NCI-H2029 (cell line): ENCODE results near the gene HOXA4.

Experiments
- DNase-seq: peaks from one replicate; lab custom pipeline; 2025; lab: John Stamatoyannopoulos, UW

HOXA4 gene

DNA sequence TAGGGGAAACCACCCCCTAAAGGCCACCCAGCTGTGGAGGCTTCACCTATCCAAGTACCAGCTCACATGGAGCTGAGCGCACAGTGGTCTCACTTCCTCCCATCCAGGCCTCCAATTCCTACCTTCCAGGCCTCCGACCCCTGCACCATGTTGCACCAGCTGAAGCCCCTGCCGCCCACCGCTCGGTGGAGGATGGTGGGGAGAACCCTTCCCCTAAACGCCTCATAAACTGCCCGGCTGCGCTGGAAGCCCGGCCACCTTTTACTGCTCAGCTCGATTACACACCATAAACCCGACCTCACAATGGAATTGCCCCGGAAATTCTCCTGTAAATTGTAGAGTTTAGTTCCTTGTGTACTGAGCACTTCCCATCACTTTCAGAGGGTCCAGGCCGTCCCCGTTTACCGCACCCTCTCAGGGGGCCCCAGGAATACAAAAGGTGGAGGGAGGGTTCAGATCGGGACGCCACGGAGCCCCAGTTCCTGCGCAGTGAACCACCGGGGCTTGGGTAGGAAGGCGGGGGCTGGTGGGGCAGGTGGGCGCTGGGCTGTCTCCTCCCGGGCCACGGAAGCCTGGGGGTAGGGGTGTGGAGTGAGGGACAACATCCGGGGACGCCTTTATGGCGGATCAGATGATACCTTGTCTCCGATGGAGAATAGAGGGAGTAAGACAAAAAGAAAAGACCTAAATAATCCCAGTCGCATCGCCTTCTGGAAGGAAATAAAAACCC is 27.3 kb upstream of the HOXA4 start:
- DNase-seq, result no peak

DNA sequence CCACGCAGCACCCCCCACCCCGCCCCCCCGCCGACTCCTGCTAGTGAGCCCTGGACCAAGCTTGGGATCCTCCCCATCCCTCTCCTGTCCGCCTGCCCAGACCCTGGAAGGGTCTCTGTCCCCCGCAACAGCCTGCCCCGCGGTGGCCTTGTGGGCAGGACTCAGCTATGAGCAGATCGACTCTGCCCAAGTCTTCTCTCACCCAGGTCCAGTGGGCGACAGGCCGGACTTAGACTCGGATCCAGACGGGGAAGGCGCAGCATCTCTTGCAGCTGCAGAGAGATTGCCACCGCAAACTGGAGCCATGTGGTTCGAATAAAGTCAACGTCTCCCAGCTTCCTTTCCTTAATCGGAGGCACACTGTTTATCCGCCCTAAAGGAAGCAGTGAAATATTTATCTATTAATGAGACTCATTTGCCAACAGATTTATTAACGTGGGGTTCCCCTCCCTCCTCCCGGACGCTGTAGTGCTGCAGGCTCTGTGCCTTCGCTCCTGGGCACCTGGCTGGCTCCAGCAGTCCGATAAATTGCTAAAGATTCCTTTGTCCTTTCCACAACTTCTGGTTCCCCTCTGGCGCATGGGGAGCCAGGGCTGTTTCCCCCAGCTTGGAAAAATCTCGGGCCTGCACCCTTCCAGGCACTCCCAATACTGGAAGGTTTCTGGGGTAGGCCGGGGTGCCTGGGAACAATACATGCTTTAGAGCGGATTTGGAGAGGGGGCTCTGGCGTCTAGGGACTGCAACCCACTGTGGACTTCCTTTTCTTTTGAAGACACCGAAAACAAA is 26.6 kb upstream of the HOXA4 start:
- DNase-seq, result no peak

DNA sequence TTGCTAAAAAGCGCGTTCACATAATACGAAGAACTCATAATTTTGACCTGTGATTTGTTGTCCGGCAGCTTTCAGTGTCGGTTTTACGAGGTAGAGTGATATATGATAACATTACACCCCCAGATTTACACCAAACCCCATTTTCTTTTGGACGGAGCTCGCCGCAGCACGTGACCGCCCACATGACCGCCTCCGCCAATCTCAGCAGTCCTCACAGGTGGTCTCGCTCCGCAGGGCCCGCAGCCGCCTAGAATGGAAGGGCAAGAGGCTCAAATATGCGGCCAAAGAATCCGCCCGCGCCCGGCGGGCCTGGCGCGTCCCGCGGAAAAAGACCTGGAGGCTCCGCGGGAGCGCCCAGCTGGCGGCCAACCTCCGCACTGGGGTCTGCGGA is 25.9 kb upstream of the HOXA4 start, which contains the start of gene HOXA7:
HOXA7 (minus strand) TSS at position 168 of the 391 bp plus-strand sequence; CDS start at position 38, 130 bp downstream.
- DNase-seq, result no peak

DNA sequence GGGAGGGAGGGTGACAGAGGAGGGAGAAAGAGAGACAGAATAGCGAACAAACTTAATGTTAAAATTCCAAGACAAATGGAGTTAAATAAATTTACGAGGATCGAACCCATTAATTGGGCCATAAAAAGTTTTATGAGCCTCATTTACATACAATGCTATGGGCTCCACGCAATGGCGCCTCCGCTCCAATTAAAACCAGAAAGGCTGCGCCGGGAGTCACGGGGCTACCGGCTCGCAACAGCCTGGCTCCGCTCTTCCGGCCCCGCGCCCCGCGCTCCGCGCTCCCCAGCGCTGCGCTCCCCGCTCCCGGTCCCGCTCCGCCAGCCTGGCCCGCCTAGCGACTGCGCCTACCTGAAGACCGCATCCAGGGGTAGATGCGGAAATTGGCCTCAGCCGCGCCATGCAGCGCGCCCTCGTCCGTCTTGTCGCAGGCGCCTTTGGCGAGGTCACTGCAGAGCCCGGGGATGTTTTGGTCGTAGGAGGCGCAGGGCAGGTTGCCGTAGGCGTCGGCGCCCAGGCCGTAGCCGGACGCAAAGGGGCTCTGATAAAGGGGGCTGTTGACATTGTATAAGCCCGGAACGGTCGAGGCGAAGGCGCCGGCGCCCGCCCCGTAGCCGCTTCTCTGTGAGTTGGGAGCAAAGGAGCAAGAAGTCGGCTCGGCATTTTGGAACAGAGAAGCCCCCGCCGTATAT is 25.4 kb upstream of the HOXA4 start:
- no peak for DNase-seq

DNA sequence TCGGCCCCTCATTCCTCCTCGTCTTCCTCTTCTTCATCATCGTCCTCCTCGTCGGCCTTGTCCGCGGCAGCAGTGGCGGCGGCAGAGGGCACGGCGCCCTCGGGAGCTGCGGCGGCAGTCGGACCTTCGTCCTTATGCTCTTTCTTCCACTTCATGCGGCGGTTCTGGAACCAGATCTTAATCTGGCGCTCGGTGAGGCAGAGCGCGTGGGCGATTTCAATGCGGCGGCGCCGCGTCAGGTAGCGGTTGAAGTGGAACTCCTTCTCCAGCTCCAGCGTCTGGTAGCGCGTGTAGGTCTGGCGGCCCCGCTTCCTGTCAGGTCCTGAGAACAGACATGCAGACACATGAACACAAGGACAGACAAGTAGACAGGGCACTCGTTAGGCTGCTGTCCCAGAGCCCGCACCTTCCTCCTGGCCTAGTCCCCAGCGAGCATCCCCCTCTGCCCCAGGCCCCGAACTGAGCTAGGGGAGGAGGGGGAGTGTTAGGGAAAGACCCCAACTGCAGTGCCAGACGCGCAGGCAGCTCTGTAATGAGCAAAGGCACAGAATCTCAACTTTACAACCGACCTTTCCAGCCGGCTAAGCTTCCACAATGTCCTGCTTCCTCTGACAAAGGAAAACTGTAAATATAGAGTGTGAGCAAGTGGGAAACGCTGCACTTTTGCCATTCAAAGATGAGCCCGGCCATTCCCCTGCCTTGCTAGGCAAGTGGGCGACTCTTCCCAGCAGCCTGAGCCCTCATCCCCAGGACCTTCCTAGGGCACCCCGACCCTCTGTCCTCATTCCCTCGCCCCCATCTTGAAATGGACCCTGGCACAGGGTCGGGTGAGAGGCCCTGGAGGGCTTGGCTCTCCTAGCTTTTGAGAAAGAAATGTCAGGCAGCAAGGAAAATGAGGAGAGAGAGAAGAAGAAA is 24.6 kb upstream of the HOXA4 start:
- DNase-seq, result no peak

DNA sequence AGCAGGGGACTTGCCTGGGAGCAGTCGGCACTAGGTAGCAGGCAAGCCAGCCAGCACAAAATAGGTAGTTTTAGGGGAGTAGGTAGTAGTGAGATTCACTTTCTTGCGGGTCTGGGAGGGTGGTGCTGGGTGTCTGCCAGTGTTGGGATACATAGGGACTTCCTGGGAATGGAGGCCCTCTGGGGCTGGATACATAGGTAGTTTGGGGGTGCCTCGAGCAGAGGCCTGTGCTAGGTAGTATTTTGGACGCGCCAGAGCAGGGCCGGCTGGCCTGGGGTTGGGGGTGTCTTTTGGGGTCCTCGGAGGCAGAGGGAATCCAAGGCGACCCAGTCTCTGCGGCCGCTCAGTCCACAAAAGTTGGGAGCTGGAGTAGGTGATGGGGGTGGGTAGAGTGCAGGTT is 23.8 kb upstream of the HOXA4 start:
- DNase-seq, result no peak

DNA sequence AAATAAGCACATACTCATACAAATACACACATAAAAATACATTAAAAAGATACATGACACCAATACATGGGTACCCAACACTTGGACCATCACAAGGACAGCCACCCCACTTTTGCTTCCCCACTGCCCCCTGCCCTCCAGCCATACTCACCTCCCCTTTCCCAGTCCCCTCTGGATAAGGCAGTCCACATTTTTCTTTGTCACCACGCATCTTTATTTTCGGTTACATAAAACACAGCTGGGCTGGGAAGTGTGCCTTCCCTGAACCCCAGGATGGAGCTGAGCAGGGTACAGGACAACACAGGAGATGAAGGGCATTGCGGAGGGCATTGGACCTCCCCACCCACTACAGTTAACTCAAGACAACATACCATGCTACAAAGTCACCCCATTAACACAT is 23.0 kb upstream of the HOXA4 start:
- DNase-seq, result no peak

DNA sequence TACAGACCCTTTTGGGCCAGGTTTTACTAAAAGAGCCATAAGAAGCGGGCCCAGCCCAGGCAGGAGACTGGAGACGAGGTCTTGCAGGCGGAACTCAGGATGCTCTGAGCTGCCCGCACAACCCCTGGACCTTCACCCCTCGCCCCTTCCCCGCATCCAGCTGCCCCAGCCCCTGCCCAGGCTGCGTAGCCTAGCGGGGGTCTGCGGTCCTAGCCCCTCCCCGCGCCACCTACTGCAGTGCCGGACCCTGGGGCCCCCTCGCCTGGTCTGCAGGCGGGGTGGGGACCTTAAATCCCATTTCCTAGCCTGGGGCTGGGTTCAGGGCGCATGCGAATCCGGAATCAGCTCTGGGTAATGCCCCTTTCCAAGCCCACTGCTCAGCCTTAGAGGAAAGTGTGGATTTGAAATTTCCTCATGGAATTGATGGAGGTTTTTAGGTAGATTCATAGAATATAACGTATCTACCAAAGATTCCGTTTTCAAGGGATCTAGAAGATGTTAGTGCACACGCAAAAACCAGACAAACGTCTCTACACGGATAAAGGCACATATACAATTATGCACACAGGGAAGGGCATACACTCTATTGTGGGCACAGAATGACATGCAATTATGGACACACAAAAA is 22.4 kb upstream of the HOXA4 start:
- no peak for DNase-seq

DNA sequence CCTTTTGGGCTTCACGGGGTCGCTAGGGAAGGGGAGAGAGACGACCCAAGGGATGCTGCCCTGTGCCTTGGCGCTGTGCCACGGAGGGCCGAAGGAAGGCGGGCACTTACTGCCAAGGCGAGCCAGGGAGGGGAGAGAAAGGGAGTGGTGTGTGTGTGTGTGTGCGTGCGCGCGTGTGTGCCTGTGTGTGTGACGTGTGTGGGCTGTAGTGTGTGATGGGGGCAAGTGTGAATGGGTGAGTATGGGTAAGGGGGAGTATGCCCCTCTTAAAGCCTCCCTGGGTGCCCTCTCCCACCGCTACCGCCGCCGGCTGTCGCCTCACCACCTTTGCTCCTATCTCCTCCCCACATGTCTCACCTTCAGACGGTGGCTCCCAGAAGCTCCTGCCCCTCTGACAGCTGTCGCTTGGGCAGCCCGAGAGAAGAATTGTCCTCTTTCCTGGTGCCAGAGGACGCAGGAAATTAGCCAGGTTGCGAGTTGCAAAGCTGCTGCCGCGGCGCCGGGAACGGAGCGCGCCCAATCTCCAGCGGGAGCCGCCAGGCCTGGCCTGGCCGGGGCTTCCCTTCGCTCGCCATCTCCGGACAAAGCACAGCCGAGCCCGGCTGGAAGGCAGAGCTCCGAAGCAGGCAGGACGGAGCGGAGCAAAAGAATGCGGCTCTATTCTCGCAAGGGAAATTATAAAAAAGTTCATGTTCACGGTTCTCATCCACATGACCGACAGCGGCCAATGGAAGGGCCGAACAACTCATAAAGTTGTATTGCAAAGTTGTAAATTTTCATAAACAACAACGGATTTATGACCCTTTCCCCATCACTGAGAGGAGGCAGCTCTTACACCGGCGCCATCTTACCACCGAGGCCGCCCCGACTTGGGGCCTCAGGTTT is 21.6 kb upstream of the HOXA4 start, which contains the start of gene HOXA3:
HOXA3 (minus strand) TSS at position 653 of the 885 bp plus-strand sequence. CDS start 41,943 bp downstream, outside the sequence.
- DNase-seq, result no peak

DNA sequence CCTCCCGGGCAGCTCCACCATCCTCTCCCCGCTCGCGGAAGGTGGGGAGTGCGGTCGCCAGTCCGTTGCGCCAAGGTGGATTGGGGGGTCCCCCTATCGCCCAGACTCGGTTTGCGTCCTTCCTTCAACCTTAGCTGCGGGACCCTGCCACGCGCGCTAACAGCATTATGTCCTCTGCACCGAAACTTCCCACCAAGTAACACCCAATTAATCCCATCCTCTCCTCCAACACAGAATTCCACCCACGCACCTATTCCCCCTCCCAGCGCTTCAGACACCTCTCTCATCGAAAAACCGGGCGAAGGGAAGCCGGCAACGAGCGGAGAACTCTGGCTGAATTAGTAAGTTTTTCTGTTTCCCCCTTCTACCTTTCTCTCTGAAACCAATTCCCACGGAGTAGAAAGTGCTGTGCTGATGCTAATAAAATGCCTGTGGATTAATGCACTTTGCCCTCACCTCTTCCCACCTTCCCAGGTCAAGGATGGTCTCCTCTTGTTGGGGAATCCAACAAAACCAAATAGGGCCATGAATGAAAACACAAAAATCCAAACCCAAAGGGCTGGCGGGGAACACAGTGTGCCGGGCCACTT is 20.9 kb upstream of the HOXA4 start:
- DNase-seq, result no peak

DNA sequence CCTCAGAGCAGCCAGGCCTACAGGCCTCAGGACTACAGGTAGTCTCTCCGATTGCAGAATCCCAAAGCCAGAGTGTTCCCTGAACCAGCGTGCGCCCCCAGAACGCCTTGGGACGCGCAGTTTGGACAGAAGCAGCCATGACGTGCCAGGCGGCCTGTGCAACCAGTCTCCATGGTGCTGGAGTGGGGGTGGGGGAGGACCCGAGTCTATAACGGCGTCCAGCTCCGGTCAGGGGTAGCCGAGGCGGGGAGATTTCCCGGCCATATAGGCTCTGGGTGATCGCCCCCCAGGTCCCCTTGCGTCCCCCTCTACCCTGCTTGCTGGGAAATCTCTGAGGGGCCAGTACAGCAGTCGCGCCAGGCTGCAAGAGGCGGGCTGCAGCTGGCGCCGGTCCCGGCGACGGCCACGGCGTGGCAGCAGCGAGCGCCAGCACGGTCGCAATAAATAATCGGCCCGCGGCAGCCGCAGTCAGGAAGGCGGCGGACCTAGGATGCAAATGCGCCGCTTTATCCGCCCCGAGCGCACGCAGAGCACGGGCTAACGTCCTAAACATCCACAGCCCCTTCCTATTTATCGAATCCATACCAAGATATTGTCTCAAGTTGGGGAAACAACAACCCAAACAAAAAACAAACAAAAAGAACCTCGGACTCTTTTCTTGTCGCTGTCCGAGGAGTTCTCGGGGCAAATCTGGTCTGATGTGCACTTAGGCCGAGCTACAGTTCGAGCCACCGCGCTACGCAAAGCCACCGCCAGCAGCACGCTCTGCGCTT is 20.2 kb upstream of the HOXA4 start:
- DNase-seq, result no peak

DNA sequence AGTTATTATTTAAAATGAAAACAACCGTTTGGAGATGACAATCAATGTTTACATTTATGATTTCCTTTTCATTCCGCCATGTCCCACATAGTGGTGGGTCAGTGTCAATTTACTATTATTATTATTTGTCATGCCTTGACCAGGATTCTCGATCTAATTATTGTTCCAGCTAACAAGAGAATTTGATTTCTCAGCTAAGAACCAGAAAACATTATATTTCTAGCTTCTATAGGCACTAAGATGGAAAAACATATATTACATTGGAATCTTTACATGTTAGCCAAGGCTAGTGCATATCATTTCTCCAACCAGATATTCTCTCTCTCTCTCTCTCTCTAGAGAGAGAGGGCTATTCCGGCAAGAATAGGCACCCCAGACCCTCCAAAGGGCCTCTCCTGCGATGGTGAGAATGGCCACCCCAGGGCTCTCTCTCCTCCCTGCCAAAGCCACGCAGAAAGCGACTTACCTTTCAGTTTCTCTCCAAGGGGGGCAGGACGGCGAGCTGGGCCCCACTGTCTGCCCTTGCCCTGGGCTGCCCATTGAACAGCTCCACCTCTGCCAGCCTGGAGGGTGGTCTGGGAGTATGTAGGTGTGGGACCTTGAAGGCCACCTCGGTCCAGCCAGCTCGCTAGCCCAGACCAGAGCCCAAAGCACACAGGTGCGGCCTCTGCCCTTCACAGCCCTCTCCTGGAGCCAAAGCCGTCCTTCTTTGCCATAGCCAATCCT is 19.4 kb upstream of the HOXA4 start:
- no peak for DNase-seq

DNA sequence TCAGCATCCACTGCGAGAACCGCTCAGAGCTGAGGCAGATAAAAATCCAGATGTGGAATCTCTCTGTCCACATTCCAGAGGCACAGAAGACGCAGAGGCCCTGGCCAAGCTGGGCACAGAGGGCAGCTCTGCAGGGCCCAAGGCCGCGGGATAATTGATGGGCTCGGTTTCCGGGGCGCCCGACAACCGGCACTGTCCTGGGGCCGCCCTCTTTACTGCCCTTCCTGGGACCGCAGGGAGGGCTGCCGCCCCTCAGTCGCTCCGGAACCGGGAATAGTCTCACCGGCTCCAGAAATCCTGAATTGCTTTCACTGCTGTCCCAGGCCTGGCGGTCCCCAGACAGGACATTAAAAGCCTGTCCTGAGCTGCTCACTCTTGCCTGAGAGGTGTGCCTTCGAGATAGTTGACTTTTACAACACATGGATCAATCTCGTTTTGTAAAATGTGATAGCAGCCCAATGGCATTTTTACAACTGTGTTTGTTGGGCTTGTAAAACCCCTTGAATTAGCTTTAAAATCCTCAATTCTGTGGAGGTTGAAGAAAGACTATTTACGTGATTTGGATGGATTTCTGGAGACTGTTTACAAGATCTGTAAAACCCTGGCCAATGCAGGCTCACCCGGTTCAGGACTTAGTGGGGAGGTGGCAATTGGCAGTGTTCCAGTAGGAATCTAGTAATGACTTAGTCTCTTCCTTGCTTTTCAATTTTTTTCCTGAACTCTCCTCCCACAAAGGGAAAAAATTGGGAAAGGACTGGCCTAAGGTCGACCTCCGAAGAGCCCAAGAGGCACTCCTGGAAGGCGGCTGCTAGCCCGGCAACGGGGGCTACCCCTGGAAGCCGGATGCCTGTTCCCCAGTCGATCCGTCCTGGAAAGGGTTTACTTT is 18.4 kb upstream of the HOXA4 start:
- DNase-seq, result no peak

DNA sequence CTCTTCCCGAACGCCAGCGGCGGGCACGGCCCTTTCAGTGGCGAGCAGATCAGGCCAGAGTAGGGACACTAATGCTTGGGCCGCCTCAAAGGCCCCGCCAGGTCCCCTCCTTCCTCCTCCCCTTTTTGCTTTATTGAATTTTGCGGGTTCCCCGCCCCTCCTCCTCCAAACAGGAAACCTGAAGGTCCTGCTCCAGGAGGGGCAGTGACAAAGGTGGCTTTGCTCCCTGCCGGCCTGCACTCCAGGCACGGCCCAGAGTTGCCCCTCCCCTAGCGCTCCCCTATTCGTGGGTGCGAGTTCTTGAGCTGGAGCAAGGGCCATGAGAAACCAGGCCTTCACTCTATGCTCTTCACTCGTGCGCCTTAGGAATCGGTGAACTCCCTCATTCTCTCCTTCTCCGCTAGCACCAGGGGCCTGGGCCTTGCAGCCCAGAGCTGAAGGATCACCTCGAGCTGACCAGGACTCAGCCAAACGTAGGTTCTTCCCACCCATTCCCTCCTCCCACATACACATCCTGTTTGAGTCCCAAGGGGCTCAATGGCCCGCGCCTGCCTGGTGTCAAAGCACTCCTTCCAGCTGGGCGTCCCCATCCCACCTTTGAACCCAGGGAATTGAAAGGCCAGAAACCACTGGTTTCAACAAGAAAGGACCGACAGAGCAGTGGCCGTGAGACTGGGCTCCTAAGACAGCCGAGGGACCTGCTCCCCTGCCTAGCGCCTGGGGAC is 17.6 kb upstream of the HOXA4 start:
- DNase-seq, result no peak

DNA sequence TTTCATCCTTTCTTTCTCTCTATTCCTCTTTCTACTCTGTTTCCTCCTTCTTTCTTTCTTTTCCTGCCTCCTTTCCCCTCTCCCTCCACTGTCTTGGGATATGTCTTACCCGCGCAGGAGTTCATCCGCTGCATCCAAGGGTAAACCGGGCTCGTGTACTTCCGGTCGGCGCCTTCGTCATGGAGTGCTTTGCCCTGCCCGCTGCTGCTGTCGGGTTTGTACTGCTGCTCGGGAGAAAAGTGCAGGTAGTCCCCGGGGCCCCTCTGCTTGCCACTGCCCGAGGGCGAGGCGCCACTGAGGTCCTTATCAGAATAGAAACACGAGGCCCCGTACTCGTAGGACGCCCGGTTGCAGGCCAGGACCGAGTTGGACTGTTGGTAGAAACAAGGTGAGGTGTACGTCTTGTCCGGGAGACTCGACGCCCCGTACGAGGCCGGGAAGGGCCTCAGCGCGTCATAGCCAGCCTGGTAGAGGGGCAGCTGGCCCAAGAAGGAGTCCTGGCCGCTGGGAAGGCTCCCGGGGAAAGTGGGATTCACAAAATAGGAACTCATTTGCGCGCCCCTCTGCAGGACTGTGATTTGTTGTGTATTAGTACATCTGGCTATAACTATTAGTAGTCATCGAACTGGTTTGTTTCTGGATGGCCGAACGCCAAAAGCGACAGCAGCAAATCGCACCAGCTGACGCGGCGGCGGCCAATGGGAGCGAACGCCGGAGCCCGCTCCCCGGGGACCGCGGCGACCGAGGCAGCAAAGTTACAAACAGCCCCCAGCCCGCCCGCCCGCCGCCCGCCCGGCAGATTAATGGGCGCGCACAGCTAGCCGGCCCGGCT is 16.9 kb upstream of the HOXA4 start, which contains the start of gene HOXA6:
HOXA6 (minus strand) TSS at position 576 of the 832 bp plus-strand sequence; CDS start at position 551, 25 bp downstream.
- DNase-seq, result no peak
